Activated T-cell treated with anti-CD3 and anti-CD28 coated beads for 4 hours (primary cell): ENCODE data around the gene CNPY3.

Experiments
- DNase-seq: peaks from one replicate; pipeline ENCODE4 v3.0.0-alpha.2; 2020

CNPY3 gene

GRCh38 chr6:42984924-42985475 is 55.7 kb downstream of the CNPY3 start:
- DNase-seq, result no peak

GRCh38 chr6:42987533-42988451 is 58.5 kb downstream of the CNPY3 start:
- DNase-seq, result no peak

GRCh38 chr6:42988486-42989020 is 59.3 kb downstream of the CNPY3 start:
- DNase-seq, result no peak
